ENCODE measurements around the gene SLC25A18. TPM values are rescaled to one million over a fixed set of nuclear protein-coding genes. Genes with fewer than 3 reads are reported as not detected.
"Not testable (repeated sequence)": the region's sequence is repeated elsewhere in the genome, so short reads cannot be mapped to it uniquely, and the experiment has no call there.

SLC25A18 gene
- total RNA-seq, 1 donor from 2014 or later: not detected

DNA sequence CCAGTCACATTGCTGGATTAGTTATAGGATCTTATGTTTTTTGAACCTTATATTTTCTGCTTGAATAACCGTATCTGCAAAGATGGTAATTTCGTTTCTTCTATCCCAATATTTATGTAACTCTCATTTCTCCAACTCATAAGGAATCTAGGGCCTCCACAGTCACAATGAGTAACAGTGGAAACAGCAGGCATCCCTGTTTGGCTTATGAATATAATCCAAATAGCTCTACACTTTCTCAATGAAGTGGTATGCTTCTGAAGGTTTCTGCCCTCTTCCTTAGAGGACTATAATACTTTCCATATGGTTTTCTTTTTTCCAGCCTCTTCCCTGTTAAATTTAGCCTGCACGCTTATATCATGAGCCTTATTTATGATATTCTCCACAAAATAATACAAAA is 48.8 kb downstream of the SLC25A18 start:
- no peak for DNase-seq

DNA sequence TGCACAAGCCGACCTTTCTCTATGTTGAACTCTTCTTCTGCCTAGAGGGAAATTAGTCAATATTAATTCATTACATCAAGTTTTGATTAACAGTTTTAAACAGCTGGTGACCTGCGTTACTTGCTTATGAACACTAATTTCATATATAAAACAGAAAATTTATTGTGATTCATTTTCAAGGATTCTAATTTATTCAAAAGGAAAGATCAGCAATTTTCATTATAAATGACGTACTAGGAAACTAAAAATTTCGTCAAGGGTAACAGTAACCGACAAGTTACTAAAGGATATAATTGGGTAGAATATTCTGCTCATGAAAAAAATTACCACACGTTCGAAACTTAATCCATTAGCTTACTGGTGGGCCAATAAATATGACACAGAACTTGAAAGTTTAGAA is 50.0 kb downstream of the SLC25A18 start:
- DNase-seq: no peak

DNA sequence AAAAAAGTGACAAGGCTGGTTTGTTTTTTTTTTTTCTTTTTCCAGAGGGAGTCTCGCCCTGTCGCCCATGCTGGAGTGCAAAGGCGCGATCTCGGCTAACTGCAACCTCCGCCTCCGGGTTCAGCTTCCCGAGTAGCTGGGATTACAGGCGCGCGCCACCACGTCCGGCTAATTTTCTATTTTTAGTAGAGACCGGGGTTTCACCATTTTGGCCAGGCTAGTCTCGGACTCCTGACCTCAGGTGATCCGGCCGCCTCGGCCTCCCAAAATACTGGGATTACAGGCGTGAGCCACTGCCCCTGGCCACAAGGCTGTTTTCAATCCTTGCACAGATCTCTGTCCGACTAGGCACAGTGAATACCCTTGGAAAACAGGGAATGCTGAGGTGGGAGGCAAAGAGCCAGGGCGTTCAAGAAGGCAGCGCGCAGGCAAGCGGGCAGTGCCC is 64.7 kb downstream of the SLC25A18 start:
- peak; percentile 15 for DNase-seq

DNA sequence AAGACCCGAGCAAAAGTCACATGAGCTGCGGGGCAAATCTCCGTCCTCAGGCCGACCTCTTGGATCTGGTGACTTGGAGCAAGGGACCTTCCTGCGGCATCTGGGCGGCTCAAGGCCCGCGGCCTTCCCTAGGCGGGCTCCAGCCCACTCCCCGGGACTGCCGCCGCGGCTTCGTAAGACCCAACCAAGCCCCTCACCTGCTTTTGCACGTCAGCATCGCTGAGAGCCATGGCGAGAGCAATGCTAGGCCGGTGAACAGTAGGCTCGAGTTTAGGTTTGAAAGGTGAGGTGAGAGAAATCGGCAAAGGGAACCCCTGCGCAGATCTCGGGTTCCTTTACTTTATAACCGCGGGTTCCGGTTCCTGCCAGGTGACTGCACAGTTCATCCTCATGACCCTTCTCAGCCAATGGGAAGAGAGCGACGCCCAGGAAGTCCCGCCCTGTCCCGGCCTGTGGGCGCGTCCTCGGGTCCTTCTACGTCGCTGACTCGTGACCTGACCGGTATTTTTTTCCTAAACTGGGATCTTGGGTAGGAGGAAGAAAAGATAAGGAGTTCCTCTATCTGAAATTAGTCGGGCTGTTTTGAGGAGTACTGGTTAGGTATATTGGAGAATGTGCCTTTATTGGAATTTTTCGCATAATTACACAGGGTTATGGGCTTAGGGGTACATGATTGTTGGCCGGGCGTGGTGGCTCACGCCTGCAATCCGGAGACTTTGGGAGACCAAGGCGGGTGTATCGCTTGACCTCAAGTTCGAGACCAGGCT is 65.3 kb downstream of the SLC25A18 start, which contains the start of gene ATP6V1E1:
Gene ATP6V1E1, minus strand, starts transcription at position 344 of the 767 bp plus-strand sequence. Its CDS starts 114 bp downstream, at position 230.
- DNase-seq: peak; percentile 98

DNA sequence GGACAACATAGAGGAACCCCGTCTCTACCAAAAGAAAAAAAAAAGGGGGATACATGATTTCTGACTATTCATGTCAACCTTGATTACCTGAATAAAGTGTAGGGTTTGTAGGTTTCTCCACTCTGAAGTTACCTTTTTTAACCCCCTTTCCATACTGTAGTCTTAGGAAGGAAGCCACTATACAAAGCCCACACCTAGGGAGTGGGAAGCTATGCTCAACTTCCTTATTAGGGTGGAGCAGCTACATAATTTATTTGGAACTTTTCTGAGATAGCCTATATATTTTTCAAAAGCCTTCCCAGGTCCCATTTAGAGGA is 65.8 kb downstream of the SLC25A18 start:
- DNase-seq: no peak

DNA sequence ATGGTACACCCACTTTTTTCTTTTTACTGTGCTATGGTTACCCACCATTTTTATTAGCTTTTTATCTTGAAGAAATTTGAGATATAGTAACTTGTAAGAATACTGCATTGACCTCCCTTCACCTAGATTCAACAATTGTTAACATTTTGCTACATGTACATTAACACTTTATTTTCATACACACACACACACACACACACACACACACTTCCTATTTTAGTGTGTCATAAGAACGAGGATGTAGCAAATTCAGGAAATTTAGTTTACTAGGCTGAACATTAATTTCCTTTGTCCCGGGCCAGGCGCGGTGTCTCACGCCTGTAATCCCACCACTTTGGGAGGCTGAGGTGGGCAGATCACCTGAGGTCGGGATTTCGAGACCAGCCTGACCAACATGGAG is 66.3 kb downstream of the SLC25A18 start:
- DNase-seq: peak; percentile 65

DNA sequence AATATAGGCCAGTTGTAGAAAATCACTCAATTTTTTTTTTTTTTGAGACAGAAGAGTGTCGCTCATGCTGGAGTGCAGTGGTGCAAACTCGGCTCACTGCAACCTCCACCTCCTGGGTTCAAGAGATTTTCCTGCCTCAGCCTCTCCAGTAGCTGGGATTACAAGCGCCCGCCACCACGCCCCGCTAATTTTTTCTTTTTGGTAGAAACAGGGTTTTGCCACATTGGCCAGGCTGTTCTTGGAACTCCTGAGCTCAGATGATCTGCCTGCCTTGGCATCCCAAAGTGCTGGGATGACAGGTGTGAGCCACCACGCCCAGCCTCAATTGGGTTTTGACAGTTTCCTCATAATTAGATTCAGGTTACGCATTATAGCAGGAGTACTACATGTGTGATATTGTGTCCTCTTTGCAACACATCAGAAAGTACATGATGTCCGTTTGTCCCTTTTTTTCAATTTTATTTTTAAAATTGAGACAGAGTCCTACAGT is 67.8 kb downstream of the SLC25A18 start:
- DNase-seq: no peak

DNA sequence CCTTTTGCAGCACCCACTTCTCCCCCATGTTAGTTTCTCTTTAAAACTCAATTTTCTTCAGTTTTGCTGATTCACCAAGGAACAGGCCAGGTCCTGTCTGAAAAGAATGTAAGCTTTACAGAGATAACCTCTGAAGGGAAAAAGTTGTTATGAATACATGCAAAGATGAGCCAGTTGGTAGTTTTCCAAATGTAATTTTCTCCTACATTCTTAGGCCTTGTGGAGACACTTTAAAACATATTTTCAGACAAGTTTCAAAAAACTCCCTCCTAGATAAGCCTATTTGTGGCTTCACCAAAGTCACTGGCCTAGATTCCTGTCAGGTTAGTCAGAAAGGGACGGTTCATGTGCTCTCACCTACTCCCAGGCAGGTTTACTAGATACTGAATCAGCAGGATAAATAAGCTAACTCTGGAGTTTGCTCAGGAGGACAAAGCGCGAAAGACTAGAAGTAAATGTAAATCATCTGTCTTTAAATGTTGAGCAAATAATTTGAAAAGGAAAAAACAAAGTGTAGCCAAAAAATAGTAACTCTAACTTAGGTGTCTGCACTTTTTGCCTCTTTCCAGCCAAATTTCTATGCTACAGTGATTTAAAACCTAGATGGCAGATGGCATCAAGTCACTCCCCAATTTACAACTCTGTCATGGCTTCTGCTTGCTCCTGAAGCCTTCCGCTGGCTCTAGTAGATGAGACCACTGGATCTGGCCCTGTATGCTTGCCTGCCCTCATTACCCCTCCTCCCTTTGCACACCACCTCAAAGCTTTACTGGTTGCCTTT is 70.1 kb downstream of the SLC25A18 start:
- DNase-seq: no peak

DNA sequence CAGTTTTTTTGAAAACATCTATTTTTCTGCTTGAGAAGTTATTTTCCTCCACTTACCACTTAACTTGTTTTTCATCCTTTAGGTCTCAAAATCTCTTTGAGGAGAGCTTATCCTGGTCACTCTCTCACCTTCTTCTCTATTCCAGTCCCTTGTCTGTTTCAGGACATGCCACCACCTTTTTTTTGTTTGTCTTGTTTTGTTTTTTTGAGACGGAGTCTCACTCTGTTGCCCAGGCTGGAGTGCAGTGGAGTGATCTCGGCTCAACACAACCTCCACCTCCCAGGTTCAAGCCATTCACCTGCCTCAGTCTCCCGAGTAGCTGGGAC is 70.7 kb downstream of the SLC25A18 start:
- DNase-seq: no peak

DNA sequence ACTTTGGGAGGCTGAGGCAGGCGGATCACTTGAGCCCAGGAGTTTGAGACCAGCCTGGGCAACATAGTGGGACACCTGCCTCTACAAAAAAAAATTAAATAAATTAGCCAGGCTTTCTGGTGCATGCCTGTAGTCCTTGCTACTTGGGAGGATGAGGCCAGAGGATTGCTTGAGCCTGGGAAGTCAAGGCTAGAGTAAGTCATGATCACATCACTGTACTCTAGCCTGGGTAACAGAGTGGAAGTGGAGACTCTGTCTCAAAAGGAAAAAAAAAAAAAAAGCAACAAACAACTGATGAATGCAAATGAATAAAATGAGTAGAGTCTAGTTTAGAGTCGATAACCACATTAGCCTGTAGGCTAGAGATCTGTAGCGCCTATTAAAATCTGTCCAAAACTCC is 71.4 kb downstream of the SLC25A18 start:
- peak; percentile 38 for DNase-seq

DNA sequence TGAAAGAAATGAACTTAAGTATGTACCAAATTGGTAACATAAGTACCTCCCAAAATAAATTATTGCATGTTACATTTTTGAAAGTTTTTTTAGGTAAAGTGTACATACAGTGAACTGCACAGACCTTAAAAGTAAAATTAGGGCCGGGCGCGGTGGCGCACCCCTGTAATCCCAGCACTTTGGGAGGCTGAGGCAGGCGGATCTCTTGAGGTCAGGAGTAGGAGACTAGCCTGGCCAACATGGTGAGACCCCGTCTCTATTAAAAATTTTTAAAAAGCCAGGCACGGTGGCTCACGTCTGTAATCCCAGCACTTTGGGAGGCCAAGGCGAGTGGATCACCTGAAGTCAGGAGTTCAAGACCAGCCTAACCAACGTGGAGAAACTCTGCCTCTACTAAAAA is 73.6 kb downstream of the SLC25A18 start:
- not testable (repeated sequence) for DNase-seq

DNA sequence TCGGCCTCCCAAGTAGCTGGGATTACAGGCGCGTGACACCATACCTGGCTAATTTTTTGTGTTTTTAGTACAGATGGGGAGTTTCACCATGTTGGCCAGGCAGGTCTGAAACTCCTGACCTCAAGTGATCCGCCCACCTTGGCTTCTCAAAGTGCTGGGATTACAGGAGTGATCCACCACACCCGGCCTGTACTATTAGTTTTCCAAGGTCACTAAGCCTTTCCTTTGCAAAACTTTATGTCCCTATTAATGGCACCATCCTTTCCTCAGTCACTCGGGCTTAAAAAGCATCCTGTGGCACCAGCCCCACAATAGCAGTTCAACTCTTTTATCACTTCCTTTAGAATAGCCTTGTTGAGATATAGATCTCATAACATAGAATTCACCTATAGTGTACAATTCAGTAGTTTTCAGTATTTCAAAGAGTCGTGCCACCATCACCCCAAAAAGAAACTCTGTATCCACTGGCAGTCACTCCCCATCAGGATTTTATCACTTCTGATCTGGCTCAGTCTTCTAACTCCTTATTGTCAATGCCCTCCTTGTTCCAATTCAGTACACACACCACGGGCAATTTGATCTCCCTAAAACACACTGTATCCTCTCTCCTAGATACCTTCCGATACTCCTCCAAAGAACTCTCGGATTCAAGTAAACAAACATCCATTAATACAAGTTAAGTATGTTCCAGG is 74.3 kb downstream of the SLC25A18 start:
- no peak for DNase-seq

DNA sequence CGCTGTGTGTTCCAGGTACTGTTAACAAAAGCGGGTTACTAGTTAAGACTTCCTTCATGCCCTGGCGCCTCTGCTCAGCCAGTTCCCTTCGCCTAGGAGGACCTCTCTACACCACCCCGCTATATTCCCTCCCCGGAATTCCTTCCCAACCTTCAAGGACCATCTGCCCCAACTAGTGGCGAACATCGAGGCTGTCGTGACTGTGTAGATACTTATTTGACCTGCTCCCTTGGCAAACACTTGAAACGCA is 74.8 kb downstream of the SLC25A18 start:
- no peak for DNase-seq

DNA sequence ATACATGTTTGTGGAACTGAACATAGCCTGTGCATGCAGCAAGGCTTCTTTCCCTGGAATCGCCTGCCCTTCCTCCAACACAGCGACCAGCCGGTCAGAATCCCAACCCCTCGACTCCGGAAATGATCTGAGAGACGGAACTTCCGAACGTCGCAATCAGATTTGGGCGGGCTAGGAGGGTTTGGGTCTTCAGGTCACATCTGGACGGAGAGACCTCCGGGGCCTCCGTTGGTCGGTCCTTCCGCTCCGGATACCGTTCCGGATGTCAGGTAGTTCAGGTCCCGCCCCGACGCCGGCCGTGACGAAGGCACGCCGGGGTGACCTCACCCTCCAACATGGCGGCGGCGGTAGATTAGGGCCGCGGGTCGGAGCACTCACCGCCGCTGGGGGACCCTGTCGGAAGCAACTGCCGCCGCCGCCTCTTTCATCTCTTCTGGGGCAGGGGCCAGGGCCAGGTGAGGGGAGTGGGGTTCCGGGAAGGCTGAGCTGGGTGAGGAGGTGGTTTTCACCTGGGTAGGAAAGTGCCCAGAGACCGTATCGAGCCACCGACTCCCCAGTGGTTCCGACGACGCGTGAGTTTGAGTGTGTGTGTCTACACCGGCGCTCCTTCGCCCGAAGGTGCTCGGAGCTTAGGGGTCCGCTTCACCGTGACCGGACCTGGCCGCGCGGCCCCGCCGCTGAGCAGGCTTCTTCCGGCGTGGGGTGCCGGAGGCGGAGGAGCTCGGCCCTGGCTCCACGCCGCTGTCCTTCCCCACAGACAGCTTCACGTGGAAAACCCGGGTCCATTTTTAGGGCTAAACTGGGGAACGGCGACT is 75.3 kb downstream of the SLC25A18 start, which contains the start of gene BCL2L13:
Gene BCL2L13, plus strand, starts transcription at position 326 of the 815 bp plus-strand sequence. CDS start 16,955 bp downstream, outside the sequence.
- DNase-seq: peak; percentile 92

DNA sequence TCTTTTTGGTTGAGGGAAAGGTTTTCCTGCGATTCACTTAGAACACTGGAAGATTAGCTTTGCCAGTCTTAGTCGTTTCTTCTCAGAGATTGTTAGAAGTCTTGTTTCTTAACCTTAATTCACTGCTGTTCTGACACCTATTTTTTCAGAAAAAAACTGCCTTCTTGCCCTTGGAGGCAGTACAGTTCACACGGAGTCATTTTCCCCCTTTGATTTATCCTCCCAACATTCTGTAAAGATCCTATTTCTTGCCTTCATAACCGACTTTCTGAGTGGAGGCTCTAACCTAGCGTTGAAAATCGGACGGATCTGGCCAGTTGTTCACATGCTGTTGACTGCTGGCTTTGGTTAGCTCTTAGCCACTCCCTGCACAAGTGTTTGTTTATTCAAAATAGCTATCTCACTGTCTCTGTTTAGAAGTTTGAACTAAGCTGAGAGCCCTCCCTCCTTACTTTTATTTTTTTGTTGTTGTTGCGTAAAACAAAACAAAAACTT is 76.0 kb downstream of the SLC25A18 start:
- peak; percentile 60 for DNase-seq

Other genes starting within 250 kb of the SLC25A18 start
- 0.05 and 0.17 TPM in 2 replicates for gene CECR2, start 194.0 kb upstream of the SLC25A18 start, total RNA-seq
- 139 and 140 TPM in 2 replicates for gene ATP6V1E1, start 65.3 kb downstream of the SLC25A18 start, total RNA-seq
- 42.0 and 55.6 TPM in 2 replicates for gene BCL2L13, start 75.3 kb downstream of the SLC25A18 start, total RNA-seq
- 45.3 and 79.7 TPM in 2 replicates for gene BID, start 211.0 kb downstream of the SLC25A18 start, total RNA-seq

All from dermis blood vessel endothelial cell (primary cell).